HG02884 (cell line): ENCODE measurements around the gene KIF14.

Source experiments
- ATAC-seq: cut with Tn5 transposase; IDR thresholded peaks from one replicate; pipeline ENCODE4 v1.9.1; 2021; ENCODE audit warnings: mild to moderate bottlenecking, moderate library complexity; ENCODE audit not compliant: unreplicated experiment

Gene KIF14, protein sequence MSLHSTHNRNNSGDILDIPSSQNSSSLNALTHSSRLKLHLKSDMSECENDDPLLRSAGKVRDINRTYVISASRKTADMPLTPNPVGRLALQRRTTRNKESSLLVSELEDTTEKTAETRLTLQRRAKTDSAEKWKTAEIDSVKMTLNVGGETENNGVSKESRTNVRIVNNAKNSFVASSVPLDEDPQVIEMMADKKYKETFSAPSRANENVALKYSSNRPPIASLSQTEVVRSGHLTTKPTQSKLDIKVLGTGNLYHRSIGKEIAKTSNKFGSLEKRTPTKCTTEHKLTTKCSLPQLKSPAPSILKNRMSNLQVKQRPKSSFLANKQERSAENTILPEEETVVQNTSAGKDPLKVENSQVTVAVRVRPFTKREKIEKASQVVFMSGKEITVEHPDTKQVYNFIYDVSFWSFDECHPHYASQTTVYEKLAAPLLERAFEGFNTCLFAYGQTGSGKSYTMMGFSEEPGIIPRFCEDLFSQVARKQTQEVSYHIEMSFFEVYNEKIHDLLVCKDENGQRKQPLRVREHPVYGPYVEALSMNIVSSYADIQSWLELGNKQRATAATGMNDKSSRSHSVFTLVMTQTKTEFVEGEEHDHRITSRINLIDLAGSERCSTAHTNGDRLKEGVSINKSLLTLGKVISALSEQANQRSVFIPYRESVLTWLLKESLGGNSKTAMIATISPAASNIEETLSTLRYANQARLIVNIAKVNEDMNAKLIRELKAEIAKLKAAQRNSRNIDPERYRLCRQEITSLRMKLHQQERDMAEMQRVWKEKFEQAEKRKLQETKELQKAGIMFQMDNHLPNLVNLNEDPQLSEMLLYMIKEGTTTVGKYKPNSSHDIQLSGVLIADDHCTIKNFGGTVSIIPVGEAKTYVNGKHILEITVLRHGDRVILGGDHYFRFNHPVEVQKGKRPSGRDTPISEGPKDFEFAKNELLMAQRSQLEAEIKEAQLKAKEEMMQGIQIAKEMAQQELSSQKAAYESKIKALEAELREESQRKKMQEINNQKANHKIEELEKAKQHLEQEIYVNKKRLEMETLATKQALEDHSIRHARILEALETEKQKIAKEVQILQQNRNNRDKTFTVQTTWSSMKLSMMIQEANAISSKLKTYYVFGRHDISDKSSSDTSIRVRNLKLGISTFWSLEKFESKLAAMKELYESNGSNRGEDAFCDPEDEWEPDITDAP (N-terminal part only)

DNA sequence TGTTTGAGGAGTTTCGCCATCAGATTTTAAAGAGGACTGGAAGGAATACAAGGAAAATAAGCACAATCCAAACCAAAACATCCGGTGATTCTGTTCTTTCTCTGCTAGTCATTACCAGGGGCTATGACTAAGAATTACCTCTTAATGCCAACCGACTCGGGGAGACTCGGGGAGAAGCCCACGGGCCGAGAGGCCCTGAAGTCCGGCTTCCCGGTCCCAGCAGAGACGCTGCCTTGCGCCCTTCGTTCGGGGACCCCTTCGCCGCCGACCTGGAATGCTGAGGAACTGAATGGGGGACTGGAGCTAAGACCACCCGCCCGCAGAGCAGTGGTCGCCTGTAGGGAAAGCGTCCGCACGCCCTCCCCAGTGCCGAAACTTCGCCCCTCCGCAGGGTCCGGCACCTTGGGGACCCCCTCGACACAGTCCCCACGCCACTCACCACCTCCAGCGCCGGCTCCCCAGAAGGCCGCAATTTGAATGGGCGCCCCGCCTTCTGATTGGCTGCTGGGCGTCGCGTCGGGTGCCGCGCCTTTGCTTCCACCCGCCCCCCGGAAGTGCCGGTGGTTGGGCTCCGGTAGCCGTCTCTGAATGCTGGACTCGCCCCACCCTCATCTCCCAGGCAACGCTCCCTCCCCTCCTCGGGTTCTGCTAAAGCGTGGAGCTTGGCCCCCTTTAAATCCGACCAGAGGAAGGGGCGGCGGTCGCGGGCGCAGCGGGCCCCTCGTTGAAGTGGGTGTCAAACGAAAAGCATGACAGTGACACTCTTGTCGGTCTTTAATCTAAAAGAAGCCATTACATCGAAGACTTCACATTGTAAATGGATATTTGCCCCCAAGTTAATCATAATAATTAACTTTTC lies at the start of gene KIF14:
Gene KIF14, minus strand, starts transcription at position 479 of the 859 bp plus-strand sequence. CDS start 2,028 bp downstream, outside the sequence.
- peak; percentile 87 for ATAC-seq

DNA sequence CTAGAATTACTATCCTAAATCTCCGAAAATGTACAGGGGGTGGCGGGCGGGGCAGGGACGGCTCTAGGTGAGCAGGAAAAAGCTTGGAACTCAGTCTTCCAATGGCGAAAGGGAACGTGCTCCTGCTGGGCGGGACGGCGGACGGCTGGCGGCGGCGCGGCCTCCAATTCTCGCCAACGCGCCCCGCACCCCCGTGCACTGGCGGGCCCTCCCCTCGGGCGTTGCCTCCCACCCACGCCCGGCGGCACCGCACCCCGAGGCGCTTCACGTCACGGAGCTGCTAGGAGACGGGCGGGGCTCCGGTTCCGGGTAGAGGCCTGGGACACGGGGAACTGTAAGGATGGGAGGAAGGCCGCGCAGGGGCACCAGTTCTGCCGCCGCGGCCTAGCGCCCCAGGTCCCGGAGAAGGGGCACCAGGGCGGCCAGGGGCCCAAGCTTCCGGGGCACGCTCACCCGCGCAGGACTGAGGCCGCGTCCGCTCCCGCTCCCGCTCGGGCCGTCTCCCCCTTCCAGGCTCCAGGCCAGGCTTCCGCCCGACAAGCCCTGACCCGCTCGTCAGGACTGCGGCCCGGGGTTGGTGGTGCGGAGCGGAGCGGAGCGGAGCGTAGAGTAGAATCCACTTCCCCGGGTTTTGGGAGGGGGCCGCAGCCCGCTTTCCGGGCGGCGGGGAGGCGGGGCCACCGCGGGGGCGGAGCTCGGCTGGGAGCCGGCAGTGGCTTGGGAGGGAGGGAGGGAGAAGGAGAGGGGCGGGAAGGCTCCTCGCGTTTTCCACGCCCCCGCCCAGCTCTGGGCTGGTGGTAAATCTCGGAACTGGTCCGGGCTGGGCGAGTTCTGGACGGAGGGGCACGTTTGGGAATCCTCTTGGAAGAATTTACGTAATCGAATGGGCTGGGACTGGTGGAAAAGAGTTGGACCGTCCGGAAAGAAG lies 49.0 kb upstream of the KIF14 start, which contains the start of gene DDX59:
Gene DDX59, minus strand, starts transcription at position 594 of the 928 bp plus-strand sequence. CDS start 3,167 bp downstream, outside the sequence.
- ATAC-seq = peak; percentile 92

DNA sequence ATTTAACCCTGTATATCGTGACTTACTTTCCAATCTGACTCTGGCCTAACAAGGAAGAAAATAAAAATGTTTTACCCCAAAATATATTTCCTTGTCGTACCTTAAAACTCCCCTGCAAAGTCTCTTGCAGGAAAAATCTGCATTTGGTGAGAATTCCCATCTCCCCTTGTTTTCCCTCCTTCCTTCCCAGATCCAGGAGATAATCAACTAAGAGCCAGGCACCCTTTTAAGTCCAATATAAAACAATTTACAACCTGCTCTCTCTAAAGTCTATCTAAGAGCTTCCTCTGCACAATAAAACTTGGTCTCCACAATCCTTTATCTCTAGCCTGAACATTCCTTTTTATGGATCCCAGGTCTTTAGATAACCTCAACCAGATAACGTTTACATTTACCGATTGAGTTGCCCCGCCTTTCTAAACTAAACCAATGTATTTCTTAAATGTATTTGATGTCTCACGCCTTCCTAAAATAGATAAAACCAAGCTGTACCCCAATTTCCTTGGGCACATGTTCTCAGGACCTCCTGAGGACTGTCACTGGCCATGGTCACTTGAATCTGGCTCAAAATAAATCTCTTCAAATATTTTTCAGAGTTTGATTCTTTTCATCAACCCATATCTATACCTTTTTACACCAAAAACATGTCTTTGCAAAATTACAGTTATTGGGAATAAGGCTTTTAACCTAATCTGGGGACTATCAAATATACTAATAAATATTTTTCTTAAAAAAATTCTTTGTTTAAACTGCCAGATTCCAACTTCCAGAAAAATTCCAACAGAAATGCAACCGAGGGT lies 48.2 kb upstream of the KIF14 start:
- ATAC-seq = no peak

DNA sequence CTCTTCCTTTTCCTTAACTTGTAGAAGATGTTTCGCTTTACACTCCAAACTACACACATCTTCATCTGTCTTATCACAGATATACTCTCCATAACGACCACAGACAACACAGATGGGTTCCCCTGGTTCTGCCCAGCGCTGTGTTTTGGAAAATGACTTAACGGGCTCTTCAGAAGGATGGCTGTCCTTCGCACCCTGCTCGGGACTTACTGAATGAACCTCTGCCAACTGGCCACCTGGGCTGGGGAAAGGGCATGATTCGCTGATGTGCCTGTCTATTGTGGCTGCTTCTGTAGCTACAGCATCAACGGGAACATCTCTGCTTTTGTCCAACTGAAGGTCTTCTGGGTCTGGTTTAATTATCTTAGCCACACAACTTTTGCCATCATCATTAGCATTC lies 45.8 kb upstream of the KIF14 start:
- ATAC-seq = no peak

DNA sequence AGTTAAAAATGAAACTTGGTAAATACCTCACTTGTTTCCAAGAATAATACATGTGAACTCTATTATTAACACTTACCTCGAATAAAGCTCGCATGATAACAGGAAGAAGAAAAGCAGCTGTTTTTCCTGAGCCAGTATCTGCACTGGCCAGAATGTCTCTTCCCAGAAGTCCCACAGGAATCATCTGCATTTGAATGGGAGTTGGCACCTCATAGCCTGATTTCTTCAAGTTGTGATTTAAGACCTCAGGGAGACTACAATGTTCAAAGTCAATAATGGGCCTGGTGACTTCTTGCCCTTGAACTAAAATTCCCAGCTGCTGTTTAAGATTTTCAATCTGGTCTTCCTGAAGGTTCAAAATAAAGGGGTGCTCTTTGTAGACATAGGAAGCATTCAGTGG lies 45.3 kb upstream of the KIF14 start:
- no peak for ATAC-seq

DNA sequence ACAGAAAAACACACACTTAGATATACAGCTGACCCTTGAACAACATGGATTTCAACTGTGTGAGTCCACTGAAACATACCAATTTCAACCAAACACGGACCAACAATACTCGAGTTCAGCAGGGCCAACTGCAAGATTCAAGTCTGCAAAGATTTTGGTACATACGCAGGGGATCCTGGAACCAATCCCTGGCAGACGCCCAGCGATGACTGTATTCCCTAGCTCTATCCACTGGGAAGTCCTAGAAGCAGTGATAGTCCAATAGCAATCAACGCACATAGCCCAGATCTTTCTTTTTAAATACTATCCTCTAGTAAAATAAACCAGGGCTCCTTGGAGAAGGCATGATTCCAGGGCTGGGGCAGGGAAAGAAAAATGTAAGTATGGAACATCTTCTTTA lies 40.2 kb upstream of the KIF14 start:
- ATAC-seq = no peak

DNA sequence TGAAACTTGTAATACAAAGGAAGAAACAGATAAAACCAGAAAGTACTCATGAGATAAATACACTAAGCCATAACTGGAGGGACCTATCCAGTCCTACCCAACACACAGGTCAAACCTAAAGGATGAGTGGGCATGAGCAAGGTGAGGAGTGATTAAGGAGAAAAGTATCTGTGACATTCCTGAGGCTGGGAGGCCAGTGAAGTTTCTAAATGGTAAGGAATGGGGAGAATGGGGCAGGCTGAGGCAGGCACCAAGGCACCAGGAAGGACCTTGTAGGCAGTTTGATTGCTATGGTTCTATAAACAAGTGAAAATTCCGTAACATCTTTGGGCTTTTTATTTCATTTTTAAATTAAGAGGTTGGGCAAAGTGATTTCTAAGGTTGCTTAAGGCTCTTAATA lies 38.7 kb upstream of the KIF14 start:
- ATAC-seq = no peak

DNA sequence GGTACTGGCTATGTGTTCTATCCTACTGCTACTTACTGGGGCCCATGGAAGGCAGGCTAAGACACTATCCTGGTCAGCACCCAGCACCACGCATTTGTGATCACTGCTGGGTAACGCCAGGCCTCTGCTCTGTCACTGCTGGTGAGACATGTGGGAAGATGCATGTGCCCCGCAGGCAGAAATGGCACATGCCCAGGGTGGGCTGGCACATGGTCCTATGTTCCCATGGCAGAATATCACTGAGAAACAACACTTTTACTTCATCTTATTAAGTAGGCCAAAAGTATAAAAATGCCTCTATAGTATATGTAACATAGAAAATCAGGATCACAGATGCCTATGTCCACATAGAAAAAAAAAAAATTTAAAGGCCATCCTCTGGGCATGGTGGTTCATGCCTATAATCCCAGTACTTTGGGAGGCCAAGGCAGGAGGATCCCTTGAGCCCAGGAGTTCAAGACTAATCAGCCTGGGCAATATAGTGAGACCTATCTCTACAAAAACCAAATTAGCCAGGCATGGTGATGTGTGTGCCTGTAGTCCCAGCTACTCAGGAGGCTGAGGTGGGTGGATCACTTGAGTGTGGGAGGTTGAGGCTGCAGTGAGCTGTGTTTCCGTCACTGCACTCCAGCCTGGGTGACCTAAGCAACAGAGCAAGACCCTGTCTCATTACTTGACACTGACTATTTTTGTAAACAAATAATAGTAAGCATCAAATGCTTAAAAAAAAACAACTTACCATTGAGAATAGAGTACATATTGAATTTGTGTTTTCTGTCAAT lies 37.7 kb upstream of the KIF14 start:
- ATAC-seq = no peak

DNA sequence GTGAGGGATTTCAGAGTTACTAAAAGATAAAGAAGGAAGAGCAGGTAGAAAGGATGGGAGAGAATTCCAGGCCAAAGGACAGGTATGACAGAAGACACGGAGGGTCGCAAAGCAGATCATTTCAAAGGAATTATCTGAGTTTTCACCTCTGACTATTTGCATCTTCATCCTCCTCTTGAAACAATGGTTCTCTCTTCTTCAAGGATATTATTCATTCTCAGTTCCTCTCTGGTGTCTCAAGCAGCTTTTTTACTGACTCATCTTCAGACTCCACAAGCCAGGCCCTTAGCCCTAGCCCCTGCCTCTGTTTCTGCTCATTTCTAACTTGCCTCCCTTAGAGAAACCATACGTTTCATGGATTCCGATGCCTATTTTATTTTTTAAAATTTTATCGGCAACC lies 34.1 kb upstream of the KIF14 start:
- ATAC-seq = peak; percentile 89

DNA sequence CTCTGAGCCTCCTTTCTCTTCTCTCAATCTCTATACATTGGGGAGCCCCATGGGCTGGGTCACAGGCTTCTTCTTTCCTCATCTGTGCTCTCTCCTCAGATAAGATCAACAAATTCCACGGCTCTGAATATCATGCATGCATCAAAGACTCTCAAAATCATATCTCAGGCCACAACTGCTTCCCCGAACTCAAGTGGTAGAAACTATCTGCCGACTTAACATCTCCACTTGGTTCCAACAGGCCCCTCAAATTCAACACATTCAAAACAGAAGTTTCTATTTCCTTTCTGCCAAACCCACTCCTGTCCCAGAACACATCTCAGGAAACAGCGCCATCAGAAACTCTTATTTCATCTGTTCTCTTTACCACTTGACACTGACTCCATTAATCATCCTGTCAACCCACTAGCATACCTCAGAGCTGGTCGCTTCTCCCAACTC lies 32.5 kb upstream of the KIF14 start:
- ATAC-seq = no peak

DNA sequence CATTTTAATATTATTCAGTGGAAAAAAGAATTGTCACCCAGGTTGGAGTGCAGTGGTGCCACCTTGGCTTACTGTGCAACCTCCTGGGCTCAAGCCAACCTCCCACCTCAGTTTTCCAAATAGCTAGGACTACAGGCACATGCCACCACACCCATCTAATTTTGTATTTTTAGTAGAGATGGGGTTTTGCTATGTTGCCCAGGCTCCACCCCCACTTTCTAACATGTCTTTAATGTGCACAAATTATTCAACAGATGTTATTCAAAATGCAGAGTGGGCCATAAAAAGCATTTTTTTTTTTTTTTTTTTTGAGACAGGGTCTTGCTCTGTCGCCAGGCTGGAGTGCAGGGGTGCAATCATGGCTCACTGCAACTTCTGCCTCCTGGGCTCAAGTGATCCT lies 31.8 kb upstream of the KIF14 start:
- no peak for ATAC-seq

DNA sequence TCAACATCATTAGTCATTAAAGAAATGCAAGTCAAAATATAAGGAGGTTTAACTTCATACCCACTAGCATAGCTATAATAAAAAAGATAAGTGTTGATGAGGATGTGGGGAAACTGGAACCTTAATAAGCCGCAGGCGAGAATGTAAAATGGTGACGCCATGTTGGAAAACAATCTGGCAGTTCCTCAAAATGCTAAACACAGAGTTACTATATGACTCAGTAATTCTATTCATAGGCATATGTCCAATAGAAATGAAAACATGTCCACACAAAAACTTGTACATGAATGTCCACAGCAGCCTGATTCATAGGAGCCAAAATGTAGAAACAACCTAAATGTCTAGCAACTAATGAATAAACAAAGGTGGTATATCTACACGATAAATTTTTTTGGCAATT lies 26.0 kb upstream of the KIF14 start:
- ATAC-seq = no peak

DNA sequence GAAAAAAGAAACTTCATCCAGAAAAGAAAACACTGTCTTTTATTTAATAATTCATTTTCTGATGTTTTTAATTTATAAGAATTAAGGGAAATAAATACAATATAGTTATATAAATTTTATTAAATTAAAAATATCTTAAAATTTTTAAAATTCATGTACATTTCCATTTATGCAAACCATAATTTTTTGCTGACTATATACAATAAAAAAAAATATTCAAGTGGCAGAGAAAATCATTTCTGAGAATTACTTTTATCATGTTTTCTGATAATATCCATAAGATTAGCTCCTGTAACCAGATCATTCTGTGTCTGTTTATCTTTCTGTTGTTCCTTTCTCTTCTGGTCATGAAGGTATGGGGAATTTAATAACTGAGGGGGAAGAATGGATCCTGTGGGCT lies 23.5 kb upstream of the KIF14 start:
- no peak for ATAC-seq

DNA sequence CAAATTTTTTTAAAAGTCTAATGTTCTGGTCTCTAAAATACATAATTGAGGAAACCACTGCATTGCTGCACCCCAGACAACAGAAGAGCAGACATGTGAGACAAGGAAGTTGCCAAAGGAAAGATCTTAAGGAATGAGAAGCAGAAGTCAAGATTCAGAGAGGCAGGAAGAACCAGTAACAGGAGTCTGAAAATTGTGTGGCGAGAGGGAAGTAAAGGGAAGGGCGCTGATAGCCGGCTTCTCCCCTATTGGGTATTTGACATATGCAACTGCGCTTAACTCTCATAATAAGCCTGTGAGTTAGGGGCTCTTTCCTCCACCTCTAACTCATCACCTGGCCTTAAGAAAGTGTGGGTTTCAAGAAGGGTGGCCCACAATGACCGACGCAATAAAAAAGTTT lies 21.9 kb upstream of the KIF14 start:
- ATAC-seq = no peak

DNA sequence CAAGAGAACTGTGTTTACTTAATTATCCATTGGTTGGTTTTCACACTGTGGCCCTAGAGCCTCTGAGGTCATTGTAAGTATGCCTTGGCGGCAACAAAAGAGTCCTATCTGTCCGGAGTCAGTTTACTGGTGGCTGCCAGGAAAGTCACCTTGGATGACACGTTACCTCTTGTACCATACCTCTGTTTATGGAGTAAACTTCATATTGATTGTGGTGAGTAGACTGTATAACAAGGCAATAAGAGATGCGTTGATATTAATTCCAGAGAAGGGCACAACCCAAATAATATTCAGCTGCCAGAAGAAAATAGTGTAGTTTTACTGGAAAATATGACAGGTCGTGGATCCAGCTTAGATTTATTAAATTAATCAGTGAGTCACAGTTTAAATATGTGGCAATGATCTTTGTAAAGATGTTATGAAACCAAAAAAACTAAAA lies 20.4 kb upstream of the KIF14 start:
- no peak for ATAC-seq

DNA sequence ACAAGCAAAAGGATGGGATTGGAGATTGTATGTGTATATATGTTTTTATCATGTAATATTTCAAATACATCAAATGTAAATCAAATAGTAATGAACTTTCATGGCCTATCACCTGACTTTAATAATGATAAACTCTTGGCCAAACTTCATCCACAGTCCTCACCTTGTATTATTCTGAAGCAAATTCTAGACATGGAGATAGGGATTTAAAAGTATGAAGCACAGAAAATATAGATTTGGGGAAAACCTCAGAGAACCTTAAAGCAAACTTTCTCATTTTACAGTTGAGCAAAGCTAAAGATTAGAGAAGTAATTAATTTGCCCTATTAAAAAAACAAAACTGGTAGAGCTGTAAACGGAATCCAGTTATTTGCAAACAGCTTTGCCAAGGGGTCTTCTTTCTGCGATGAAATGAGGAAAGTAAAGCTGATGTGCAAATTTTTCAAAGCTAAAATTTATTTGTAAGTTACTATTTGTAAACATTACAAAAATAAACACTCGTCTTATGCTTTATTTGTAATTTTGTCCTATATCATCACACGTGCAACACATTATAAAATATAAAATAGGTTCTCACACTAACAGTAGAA lies 19.9 kb upstream of the KIF14 start:
- ATAC-seq = peak; percentile 8

DNA sequence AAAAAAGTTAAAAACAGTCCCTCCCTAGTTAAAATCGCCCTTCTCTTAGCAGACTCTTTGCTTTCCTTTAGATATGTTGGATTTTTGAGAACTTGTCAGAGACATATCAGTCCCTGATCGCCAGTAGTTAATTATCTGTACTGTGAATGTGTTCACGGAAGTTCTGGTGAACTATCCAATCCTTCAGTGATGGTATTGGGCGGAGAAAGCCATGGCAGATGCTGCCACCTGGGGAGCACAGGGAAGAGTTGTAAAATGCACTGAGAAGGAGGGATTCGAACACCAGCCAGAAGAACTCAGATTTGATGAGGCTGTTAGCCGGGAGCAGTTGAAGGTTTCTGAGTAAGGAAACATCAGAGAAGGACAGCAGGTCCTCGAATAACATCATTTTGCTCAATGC lies 17.5 kb upstream of the KIF14 start:
- no peak for ATAC-seq
